T-helper 1 cell treated with Interleukin-12 subunit alpha and Interleukin-12 subunit beta and Interleukin-4 antibody, amounts not matched to agents 30 ng/mL and 1 ng/mL, for 36 hours (primary cell): ENCODE data around the gene SEBOX. TPM values are rescaled to one million over a fixed set of nuclear protein-coding genes. Genes with fewer than 3 reads are reported as not detected.

Experiments used
- intact Hi-C: fragments of 100-400 bp; cut with micrococcal nuclease; formaldehyde crosslinking; loops from one replicate; pipeline ENCODE4 v1.15.1; 2024
- total RNA-seq: library from RNA; stranded (reverse); gene quantifications from 2 replicates; pipeline ENCODE4 v1.2.3, GENCODE V29; 2022

The SEBOX gene
- total RNA-seq = not detected in 2 replicates

- intact Hi-C loops = no loop called here
Observed at GRCh38 chr17:28364665-28365363, at the start of gene SEBOX. Gene SEBOX (minus strand): TSS chr17:28365199. CDS start chr17:28365151, 48 bp downstream.

GRCh38 chr17:28413804-28414203, 48.8 kb upstream of the SEBOX start:
- intact Hi-C loops = no loop called here

- intact Hi-C loops = no loop called here
Observed at GRCh38 chr17:28412099-28412498, 47.1 kb upstream of the SEBOX start.

GRCh38 chr17:28407974-28408306, 42.9 kb upstream of the SEBOX start:
- intact Hi-C loops = no loop called here

GRCh38 chr17:28407130-28407973, 42.4 kb upstream of the SEBOX start:
- intact Hi-C loops = no loop called here

GRCh38 chr17:28406473-28406814, 41.4 kb upstream of the SEBOX start:
- intact Hi-C loops = no loop called here

GRCh38 chr17:28405632-28406472, 40.9 kb upstream of the SEBOX start, which contains the start of gene SLC46A1:
Gene SLC46A1 (minus strand): TSS chr17:28406212. CDS start chr17:28406114, 98 bp downstream.
- intact Hi-C loops = no loop called here

GRCh38 chr17:28404812-28405570, 40.0 kb upstream of the SEBOX start:
- intact Hi-C loops = no loop called here

- intact Hi-C loops = no loop called here
Observed at GRCh38 chr17:28404461-28404811, 39.4 kb upstream of the SEBOX start.

- intact Hi-C loops = no loop called here
Observed at GRCh38 chr17:28404007-28404406, 39.0 kb upstream of the SEBOX start.

GRCh38 chr17:28402844-28403243, 37.8 kb upstream of the SEBOX start:
- intact Hi-C loops = no loop called here

GRCh38 chr17:28402224-28402630, 37.2 kb upstream of the SEBOX start:
- intact Hi-C loops = no loop called here

- intact Hi-C loops = no loop called here
Observed at GRCh38 chr17:28399808-28400207, 34.8 kb upstream of the SEBOX start.

GRCh38 chr17:28398280-28398981, 33.4 kb upstream of the SEBOX start:
- intact Hi-C loops = no loop called here

GRCh38 chr17:28397687-28398279, 32.8 kb upstream of the SEBOX start:
- intact Hi-C loops = no loop called here

- intact Hi-C loops = no loop called here
Observed at GRCh38 chr17:28397275-28397674, 32.3 kb upstream of the SEBOX start.

GRCh38 chr17:28396635-28397239, 31.7 kb upstream of the SEBOX start:
- intact Hi-C loops = no loop called here

GRCh38 chr17:28395968-28396367, 31.0 kb upstream of the SEBOX start:
- intact Hi-C loops = no loop called here

- intact Hi-C loops = no loop called here
Observed at GRCh38 chr17:28395426-28395825, 30.4 kb upstream of the SEBOX start.
